HK-2 (cell line): Measurements from ENCODE around the gene ZNF763.
A peak's percentile ranks its signal among the peaks of the same experiment; 100 is the strongest.
"Not testable (repeated sequence)": the region's sequence is repeated elsewhere in the genome, so short reads cannot be mapped to it uniquely, and the experiment has no call there.

Experiments used
- DNase-seq: peaks from one replicate; pipeline ENCODE4 v3.0.0-alpha.2; 2018; ENCODE audit not compliant: unreplicated experiment

ZNF763 gene

GRCh38 chr19:11971041-11971440, 6.2 kb downstream of the ZNF763 start:
- no peak for DNase-seq

- no peak for DNase-seq
Measured at GRCh38 chr19:11973019-11973810, 8.4 kb downstream of the ZNF763 start.

- DNase-seq: no peak
Measured at GRCh38 chr19:11978492-11979100, 13.8 kb downstream of the ZNF763 start.

- no peak for DNase-seq
Measured at GRCh38 chr19:11979527-11979926, 14.7 kb downstream of the ZNF763 start.

GRCh38 chr19:11982526-11982925, 17.7 kb downstream of the ZNF763 start:
- no peak for DNase-seq

GRCh38 chr19:11984986-11985385, 20.1 kb downstream of the ZNF763 start:
- no peak for DNase-seq

- no peak for DNase-seq
Measured at GRCh38 chr19:11986754-11987153, 21.9 kb downstream of the ZNF763 start.

GRCh38 chr19:11987405-11988281, 22.8 kb downstream of the ZNF763 start:
- peak; percentile 92 for DNase-seq

- no peak for DNase-seq
Measured at GRCh38 chr19:11989112-11989456, 24.2 kb downstream of the ZNF763 start.

GRCh38 chr19:11991921-11992320, 27.1 kb downstream of the ZNF763 start:
- not testable (repeated sequence) for DNase-seq

GRCh38 chr19:11995174-11995573, 30.3 kb downstream of the ZNF763 start:
- DNase-seq: no peak

- DNase-seq: no peak
Measured at GRCh38 chr19:12000152-12000981, 35.5 kb downstream of the ZNF763 start.

- DNase-seq: no peak
Measured at GRCh38 chr19:12015015-12015752, 50.3 kb downstream of the ZNF763 start.

- no peak for DNase-seq
Measured at GRCh38 chr19:12015753-12016116, 50.9 kb downstream of the ZNF763 start.
